GM12872 (cell line): ENCODE results near the gene RNASET2.

ENCODE experiments used
- TF ChIP-seq, protein P1 (sequence below): IDR thresholded peaks from 3 replicates; pipeline ENCODE4 v1.5.1; 2011; ENCODE audit warnings: low read depth, mild to moderate bottlenecking, low read length, moderate library complexity; ENCODE audit not compliant: insufficient read depth

RNASET2 gene

DNA sequence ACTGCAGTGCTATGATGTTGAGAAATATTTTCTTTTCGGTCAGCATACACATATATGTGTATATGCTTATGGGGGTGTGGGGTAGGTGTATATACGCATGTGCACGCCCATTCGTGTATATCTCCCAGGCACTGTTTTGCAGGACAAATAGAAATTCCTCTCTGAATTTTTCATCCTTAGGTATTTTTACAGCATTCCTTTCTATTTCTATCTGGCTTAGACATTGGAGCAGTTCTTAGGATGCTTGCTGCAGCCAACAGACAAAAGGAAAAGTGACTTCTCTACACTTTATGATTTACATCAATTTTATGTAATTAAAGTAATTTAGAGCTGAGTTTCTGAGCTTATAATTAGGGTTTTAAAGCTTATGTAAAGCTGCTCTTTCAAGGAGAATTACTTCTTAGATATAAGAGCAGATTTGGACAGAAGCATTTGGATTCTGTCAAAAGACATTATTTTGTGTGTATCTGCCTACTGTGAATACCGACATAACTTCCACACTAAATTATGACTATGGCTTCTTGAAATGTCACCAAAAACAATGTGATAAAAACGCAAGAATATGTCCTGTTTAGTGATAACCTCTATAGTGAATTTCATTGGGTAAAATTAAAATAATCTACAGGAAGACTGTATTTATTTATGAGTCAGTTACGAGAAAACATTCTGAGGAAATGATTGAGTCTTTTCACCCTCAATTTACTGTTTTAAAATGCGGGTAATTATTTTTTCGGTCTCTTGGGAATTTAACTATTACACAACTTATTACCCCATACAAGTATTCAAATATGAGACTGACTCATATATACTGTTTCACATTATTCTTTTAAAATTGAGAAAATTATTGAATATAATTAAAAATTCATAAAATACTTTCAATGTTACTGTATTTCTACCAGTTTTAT, 21.5 kb upstream of the RNASET2 start:
- TF ChIP-seq, protein P1, sequence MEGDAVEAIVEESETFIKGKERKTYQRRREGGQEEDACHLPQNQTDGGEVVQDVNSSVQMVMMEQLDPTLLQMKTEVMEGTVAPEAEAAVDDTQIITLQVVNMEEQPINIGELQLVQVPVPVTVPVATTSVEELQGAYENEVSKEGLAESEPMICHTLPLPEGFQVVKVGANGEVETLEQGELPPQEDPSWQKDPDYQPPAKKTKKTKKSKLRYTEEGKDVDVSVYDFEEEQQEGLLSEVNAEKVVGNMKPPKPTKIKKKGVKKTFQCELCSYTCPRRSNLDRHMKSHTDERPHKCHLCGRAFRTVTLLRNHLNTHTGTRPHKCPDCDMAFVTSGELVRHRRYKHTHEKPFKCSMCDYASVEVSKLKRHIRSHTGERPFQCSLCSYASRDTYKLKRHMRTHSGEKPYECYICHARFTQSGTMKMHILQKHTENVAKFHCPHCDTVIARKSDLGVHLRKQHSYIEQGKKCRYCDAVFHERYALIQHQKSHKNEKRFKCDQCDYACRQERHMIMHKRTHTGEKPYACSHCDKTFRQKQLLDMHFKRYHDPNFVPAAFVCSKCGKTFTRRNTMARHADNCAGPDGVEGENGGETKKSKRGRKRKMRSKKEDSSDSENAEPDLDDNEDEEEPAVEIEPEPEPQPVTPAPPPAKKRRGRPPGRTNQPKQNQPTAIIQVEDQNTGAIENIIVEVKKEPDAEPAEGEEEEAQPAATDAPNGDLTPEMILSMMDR = no peak

DNA sequence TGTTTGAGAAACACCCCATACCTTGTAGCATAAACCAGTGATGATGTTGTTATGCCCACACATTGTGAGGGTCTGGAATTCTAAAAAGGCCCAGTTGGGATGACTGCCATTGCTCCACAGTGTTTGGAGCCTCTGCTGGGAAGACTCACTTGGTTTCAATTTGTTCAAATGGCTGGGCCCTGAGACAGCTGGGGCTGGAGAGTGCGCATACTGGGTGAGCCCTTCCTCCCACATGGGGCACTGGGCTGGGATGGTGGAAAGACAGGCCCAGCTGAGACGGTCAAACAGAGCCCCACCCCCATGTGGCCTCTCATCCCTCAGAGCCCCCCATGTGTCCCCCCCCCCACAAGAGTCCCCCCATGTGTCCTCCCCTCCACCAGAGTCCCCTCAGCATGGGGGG, 20.3 kb upstream of the RNASET2 start:
- TF ChIP-seq, protein P1 = no peak

DNA sequence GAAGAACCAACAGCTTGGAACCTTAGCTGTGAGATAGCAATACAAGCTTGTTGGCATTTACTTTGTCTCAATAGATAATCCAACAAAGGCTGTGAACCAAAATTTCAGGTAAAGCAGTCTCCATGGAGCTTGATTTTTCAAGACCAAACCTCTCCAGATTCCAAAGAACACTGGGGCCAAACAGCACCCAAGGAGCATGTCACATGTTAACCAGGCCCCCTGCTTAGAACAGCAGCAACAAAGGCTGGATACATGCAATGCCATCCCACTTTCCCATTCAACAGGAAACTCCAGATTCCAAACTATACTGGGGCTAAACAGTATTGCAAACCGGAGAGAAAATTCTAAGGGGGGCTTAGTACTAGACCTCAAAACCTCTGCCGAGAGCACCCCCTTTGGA, 15.8 kb upstream of the RNASET2 start:
- TF ChIP-seq, protein P1 = no peak

DNA sequence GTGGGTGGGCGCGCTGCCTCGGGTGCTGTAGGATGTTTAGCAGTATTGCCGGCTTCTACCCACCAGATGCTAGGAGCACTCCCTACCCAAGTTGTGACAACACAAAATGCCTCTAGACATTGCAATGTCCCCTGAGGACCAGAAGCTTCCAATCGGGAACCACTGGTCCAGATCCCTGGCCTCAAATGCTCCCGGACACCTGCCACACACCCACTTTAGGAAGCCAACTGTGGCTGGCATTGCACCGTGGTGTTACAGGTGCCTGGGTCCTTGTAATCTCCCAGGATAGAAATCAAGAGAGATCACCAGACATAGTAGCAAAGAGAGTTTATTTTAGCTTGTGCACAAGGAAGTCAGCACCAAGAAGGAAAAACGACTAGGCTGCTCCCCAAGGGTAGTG, 14.9 kb upstream of the RNASET2 start:
- TF ChIP-seq, protein P1 = no peak

DNA sequence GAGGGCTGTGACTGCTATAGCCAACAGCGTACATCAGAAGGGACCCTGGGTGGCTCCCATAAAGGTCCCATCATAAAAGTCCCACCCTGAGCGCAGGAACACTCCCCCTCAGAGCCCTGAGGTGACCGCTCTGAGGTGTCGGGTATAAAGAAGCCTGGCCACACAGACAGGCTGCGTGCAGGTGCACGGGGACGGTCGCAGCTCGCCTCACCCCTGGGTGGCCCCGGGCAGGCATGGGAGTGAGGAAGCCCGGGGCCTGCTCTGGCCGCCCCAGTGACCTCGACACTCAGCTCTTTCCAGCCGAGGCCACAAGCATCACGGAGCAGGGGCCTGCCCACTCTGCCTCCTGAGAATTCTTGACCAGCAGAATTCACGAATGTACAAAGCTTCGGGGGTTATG, 14.4 kb upstream of the RNASET2 start:
- TF ChIP-seq, protein P1 = no peak

DNA sequence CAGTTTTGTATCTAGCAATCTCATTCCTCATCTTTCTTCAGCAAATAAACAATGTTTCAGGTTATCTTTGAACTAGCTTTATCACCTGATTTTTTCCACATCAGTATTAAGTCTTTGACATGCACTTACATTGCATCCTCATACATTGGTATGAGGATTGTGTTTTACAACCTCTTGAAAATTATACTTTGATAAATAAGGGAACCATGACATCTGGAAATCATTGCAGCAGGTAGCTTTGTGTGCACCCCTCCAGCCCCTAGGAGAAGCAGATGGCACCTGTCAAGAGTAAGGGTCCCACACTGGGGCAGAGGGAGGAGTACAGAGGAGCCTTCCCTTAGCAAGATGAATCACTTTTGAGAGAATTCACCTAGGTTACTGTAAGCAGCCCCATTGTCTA, 13.7 kb upstream of the RNASET2 start:
- TF ChIP-seq, protein P1 = no peak

DNA sequence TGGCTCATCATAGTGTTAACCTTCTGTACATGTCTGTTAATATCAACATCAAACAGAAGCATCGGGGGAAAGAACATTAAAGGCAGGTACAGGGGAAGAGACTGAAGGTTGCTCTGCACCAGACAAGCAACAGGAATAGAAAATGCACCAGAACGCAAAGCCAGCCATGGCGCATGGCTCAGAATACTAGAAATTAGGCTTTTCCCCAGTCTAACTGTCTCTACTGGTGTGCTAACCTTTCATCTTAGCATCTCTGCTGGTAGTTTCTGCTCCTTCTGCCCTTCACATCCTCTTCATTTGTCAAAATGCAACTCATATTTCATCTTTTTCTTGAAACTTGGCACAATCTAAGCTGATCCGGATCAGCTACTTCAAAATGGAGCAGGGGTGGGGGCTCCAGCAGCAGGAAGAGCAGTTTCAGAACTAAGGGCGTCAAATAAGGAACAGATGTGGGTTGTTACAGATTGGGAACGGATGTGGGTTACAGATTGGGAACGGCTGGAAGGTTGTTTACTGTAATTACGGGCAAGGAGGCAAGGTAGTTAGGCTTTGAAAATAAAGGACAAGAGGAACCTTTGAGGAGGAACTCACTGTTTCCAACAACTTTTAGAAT, 13.1 kb upstream of the RNASET2 start:
- TF ChIP-seq, protein P1 = no peak
